Suprapubic skin (tissue), 4 donors: ENCODE data around the gene SKA3. TPM values are rescaled to one million over a fixed set of nuclear protein-coding genes. Genes with fewer than 3 reads are reported as not detected.
"Not testable (repeated sequence)": the region's sequence is repeated elsewhere in the genome, so short reads cannot be mapped to it uniquely, and the experiment has no call there.

Experiments
- DNase-seq, 2 donors: peaks; one replicate each; pipeline ENCODE4 v3.0.0-alpha.2; 2019; ENCODE audit warnings: low spot score in 2 of 2
- H3K27ac ChIP-seq: fragments of 200-600 bp; sonication (generic); one replicate; pipeline ENCODE4 v1.5.1; 2019
- H3K27me3 ChIP-seq: fragments of 200-600 bp; sonication (generic); one replicate; pipeline ENCODE4 v1.5.1; 2019
- H3K36me3 ChIP-seq: fragments of 200-600 bp; sonication (generic); one replicate; pipeline ENCODE4 v1.5.1; 2019
- H3K4me1 ChIP-seq: fragments of 200-600 bp; sonication (generic); one replicate; pipeline ENCODE4 v1.5.1; 2019
- H3K4me3 ChIP-seq: fragments of 200-600 bp; sonication (generic); one replicate; pipeline ENCODE4 v1.5.1; 2019; ENCODE audit warnings: mild to moderate bottlenecking
- H3K9me3 ChIP-seq: fragments of 200-600 bp; sonication (generic); one replicate; pipeline ENCODE4 v1.5.1; 2019
- CTCF ChIP-seq, 2 donors: fragments of 200-600 bp in 1 of 2; fragments of 450-650 bp in 1 of 2; sonication (generic) in 1 of 2; IDR thresholded peaks; one replicate each; pipeline ENCODE4 v1.5.1; 2016 to 2019; ENCODE audit warnings: antibody characterized with exemption in 2 of 2, mild to moderate bottlenecking in 1 of 2, moderate library complexity in 1 of 2
- EP300 ChIP-seq: sonication (generic); formaldehyde crosslinking; IDR thresholded peaks from one replicate; pipeline ENCODE4 v1.6.1; 2017; ENCODE audit warnings: antibody characterized with exemption
- POLR2A ChIP-seq, 2 donors: fragments of 450-650 bp; IDR thresholded peaks; one replicate each; pipeline ENCODE4 v1.6.1; 2017; ENCODE audit warnings: antibody characterized with exemption in 2 of 2, mild to moderate bottlenecking in 2 of 2, moderate library complexity in 2 of 2
- POLR2AphosphoS5 ChIP-seq, 3 donors: sonication (generic); formaldehyde crosslinking; IDR thresholded peaks; one replicate each; pipeline ENCODE4 v1.6.1; 2017; ENCODE audit warnings: antibody characterized with exemption in 3 of 3
- WGBS: methylation state at CpG from one replicate; pipeline ENCODE4 v1.1.5; 2018; 5-methylcytosine and 5-hydroxymethylcytosine counted together
- total RNA-seq, 4 donors: library from RNA; depleted of rRNA; stranded (reverse); fragments of >200 nt; gene quantifications; one replicate each; pipeline ENCODE4 v1.1.0, GENCODE V29; 2016

The SKA3 gene
- total RNA-seq, 4 donors from 2014 or later, result 0.95 to 3.0 (median 2.2) TPM

DNA sequence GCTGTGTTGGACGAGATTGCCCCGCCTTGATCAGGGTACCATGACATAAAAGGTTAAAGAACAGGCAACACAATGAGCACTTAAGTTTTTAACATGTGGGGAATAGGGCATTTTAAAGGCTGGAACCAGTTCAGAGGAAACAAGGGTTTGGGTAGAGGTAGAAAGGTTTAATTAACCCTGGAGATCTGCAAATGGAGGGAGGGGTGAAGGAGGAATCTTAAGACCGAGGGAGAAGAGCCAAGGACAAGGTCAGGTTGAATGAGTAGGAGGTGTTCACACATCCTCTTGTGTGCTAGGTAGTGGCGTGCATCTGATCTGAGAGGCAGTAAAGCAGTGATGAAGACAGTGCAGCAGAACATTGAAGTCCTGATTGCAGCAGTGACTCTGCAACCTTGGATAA, 28.5 kb downstream of the SKA3 start:
- TF ChIP-seq CTCF (IDR thresholded peaks at IDR 0.05) (no peak), POLR2AphosphoS5 (IDR thresholded peaks at IDR 0.05) (no peak), POLR2A (IDR thresholded peaks at IDR 0.05) (no peak), EP300 (no peak)
- no peaks in the 10 kb centered on the region for H3K27me3 ChIP-seq
- no peak overlapping the region for H3K27ac ChIP-seq
- 86% methylated on average over 3 of the region's 4 CpGs for WGBS
- no peak for DNase-seq
- no peaks in the 10 kb centered on the region for H3K9me3 ChIP-seq
- H3K36me3 ChIP-seq, result peaks cover 34% of the 10 kb centered on the region
- peaks cover 7% of the 10 kb centered on the region for H3K4me1 ChIP-seq
- H3K4me3 ChIP-seq, result no peak overlapping the region

DNA sequence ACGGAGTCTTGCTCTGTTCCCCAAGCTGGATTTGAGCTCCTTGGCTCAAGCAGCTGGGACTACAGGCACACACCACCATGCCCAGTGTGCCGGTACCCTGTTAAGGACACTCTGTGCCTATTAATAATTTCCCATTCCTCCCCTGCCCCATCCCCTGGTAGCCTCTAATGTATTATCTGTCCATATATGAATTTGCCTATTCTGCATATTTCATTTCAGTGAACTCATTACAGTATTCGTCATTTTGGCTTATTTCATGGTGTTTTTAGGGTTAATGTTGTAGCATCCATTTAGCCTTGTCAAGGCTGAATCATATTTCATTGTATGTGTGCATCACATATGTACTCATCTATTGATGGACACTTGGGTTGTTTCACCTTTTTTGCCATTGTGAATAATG, 33.6 kb downstream of the SKA3 start:
- Histone ChIP-seq H3K27me3 (no peaks in the 10 kb centered on the region), H3K27ac (no peak overlapping the region), H3K36me3 (peaks cover 22% of the 10 kb centered on the region), H3K4me1 (peaks cover 29% of the 10 kb centered on the region), H3K4me3 (no peak overlapping the region), H3K9me3 (no peaks in the 10 kb centered on the region)
- DNase-seq, result no peak
- no peak for TF ChIP-seq EP300
- TF ChIP-seq POLR2A (IDR thresholded peaks at IDR 0.05), result no peak
- TF ChIP-seq CTCF (IDR thresholded peaks at IDR 0.05), result no peak
- TF ChIP-seq POLR2AphosphoS5 (IDR thresholded peaks at IDR 0.05), result no peak
- 92% methylated on average over 3 of the region's 3 CpGs for WGBS

DNA sequence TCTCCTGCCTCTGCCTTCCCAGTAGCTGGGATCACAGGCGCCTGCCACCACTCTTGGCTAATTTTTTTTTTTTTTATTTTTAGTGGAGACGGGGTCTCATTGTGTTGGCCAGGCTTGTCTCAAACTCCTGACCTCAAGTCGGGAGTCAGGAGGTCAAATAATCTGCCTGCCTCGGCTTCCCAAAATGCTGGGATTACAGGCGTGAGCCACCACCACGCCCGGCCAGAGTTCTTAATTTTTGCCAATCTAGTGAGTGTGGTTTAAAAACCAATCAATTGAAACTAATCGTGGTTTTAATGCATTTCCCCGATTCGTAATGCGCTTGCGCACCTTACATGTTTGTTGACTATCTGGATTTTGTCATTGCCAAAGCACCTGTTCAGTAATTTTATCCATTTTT, 37.0 kb downstream of the SKA3 start:
- Histone ChIP-seq H3K4me3 (peak overlapping the region; percentile 69), H3K9me3 (no peaks in the 10 kb centered on the region), H3K27ac (no peak overlapping the region), H3K36me3 (peaks cover 5% of the 10 kb centered on the region), H3K27me3 (no peaks in the 10 kb centered on the region), H3K4me1 (peaks cover 29% of the 10 kb centered on the region)
- TF ChIP-seq POLR2AphosphoS5 (IDR thresholded peaks at IDR 0.05) (no peak), EP300 (no peak), POLR2A (IDR thresholded peaks at IDR 0.05) (no peak), CTCF (IDR thresholded peaks at IDR 0.05) (no peak)
- 91% methylated on average over 12 of the region's 12 CpGs for WGBS
- no peak for DNase-seq

DNA sequence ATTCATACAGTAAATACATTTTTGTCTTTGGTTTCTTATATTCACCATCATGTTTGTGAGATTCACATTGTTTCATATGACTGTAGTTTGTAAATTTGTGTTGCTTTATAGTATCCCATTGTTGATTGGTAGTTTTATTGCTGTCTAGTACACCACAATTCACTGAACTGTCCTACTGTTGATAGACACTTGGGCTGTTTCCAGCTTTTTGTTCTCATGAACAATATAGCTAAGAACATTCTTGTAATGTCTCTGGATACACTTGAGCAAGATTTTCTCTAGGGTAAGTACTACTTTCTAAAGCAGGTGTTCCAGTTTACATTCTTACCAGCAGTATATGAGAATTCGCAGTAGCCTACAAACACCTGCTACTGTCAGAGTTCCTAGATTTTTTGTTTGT, 37.8 kb downstream of the SKA3 start:
- no peak for DNase-seq
- WGBS, result 90% methylated on average over 1 of the region's 1 CpG
- Histone ChIP-seq H3K36me3 (peaks cover 5% of the 10 kb centered on the region), H3K9me3 (no peaks in the 10 kb centered on the region), H3K27ac (no peak overlapping the region), H3K27me3 (no peaks in the 10 kb centered on the region), H3K4me1 (peaks cover 24% of the 10 kb centered on the region), H3K4me3 (no peak overlapping the region)
- TF ChIP-seq EP300 (no peak), CTCF (IDR thresholded peaks at IDR 0.05) (no peak), POLR2A (IDR thresholded peaks at IDR 0.05) (no peak), POLR2AphosphoS5 (IDR thresholded peaks at IDR 0.05) (no peak)

- Histone ChIP-seq H3K36me3 (peaks cover 2% of the 10 kb centered on the region), H3K27ac (no peak overlapping the region), H3K4me3 (no peak overlapping the region), H3K4me1 (peaks cover 21% of the 10 kb centered on the region), H3K9me3 (no peaks in the 10 kb centered on the region), H3K27me3 (no peaks in the 10 kb centered on the region)
- no peak for DNase-seq
- 90% methylated on average over 5 of the region's 5 CpGs for WGBS
- TF ChIP-seq EP300 (no peak), POLR2A (IDR thresholded peaks at IDR 0.05) (no peak), CTCF (IDR thresholded peaks at IDR 0.05) (no peak), POLR2AphosphoS5 (IDR thresholded peaks at IDR 0.05) (no peak)
Measured at GRCh38 chr13:21137696-21138095, 38.7 kb downstream of the SKA3 start.

GRCh38 chr13:21135833-21136232, 40.5 kb downstream of the SKA3 start:
- WGBS, result 91% methylated on average over 6 of the region's 6 CpGs

More at GRCh38 chr13:21135833-21136232, 40.5 kb downstream of the SKA3 start:
- not testable (repeated sequence) for H3K27me3 ChIP-seq, H3K9me3 ChIP-seq, H3K36me3 ChIP-seq, H3K27ac ChIP-seq, H3K4me1 ChIP-seq, DNase-seq, H3K4me3 ChIP-seq
